ENCODE data around the gene SUMO2.
"Not testable (repeated sequence)": the region's sequence is repeated elsewhere in the genome, so short reads cannot be mapped to it uniquely, and the experiment has no call there.

The SUMO2 gene

DNA sequence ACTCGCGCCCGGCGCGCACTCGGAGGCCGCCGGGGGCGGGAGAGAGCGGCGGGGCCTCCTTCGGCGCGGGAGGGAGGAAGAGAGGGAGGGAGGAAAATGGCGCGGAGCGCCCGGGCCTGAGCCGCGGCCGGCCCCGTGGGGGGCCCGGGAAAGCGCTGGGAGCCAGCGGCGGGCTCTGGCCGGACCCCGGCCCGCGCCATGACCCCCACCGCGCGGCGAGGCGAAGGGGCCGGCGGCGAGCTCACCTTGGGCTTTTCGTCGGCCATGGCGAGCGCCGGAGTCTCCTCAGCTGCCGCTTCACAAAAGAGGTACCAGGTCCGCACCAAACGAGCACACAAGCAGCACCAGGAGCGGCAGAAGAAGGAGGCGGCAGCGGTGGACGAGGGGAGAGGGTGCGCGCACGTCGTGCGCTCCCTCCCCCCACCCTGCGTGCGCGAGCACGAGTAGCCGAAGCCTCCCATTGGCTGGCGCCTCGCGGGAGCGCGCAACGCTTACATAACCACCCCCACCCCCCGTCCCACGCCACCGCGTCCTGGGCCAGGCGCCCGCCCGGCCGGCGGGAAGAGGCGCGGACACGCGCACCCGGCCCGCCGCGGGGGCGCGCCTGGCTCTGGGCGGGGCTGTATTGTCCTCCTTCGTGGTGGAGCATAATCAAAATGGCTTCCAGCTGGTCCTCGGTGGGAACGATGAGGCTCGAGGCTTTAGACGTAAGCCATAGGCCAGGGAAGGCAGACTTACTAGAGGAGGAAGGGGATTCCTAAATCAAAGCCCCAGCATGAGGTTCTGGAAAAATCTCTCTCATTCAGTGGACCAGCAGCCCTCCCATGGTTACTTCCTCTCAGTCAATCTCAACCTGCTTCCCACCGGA, at the start of gene SUMO2:
Gene SUMO2, minus strand, starts transcription at position 391 of the 868 bp plus-strand sequence. Its CDS starts 125 bp downstream, at position 266.
- DNase-seq (ENCODE audit: low read depth, low spot score): peak; percentile 92

DNA sequence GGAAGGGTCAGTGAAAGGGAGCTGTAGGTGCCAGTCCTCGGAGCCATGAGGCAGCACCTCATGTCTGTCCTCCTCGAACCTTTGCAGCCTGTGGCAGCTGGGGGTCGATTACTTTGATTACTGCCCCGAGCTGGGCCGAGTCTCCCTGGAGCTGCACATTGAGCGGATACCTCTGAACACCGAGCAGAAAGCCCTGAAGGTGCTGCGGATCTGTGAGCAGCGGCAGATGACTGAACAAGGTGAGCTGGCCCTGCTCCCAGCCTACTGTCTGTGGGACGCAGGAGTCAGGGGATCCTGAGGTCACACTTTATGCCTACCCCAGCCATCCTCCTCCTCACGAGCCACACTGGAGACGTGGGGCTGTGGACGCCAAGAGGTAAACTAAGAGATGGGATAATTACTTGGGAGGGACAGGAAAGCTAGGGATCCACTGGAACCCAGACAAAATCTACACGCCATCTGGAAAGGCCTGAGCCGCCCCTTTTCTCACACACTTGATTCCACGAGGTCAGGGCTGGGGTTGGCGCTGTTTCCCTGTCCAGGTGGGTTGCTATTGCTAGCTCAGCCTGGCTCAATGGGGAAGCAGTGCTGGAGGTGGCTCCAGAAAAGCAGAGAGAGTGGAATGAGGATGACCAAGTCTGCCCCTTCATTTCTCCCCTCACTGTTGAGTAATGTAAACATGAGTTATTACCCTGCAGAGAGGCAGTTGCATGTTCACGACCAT, 49.1 kb upstream of the SUMO2 start:
- DNase-seq (ENCODE audit: low read depth, low spot score): no peak

DNA sequence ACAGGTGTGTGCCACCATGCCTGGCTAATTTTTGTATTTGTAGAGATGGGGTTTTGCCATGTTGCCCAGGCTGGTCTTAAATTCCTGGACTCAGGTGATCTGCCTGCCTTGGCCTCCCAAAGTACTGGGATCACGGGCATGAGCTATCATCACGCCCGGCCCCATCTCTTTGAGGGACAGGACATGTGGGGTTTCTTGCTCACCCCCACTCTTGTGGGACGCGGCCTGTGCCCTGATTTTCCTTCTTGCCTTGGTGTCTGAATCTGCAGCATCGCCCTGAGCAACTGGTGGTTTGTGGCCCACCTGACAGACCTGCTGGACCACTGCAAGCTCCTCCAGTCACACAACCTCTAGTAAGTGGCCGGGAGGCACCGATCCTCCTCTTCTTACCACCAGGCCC, 48.3 kb upstream of the SUMO2 start:
- DNase-seq (ENCODE audit: low read depth, low spot score): no peak

DNA sequence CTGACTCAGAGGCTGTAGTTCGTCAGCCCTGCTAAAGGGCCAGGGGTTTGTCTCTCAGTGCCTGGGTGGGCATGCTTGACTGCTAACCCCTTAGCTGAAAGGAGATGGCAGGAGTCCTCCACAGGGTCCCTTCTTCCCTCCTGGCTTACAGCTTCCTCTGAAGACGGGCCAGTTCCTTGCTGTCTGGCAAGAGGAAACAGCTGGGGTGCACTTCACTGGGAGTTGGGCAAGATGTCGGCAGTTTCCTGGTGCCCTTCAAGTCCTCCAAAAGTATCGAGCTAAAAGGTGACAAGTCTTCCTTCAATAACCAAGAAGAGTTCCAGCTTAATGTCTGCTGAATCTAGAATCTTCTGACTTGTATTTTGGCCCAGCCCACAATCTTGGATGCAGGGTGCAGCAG, 46.1 kb upstream of the SUMO2 start:
- DNase-seq (ENCODE audit: low read depth, low spot score): no peak

DNA sequence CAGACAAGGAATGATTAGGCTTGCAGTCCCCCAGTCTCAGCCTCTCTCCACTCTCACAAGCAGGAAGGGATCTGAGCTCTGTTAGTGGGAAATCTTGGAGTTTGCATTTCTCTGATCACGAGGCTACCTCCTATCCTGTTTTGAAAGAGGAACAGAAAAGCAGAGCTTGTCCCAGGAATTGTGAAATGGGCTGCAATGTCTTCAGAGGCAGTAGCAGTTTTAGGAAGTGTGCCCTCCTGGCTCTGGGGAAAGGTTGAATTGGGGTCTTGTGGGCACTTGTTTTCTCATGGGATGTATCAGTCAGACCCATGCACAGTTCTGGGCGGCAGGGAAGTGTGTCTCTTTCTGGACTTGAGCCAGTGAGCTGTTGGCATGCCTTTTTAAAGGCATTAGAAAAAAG, 45.5 kb upstream of the SUMO2 start:
- no peak for DNase-seq (ENCODE audit: low read depth, low spot score)

DNA sequence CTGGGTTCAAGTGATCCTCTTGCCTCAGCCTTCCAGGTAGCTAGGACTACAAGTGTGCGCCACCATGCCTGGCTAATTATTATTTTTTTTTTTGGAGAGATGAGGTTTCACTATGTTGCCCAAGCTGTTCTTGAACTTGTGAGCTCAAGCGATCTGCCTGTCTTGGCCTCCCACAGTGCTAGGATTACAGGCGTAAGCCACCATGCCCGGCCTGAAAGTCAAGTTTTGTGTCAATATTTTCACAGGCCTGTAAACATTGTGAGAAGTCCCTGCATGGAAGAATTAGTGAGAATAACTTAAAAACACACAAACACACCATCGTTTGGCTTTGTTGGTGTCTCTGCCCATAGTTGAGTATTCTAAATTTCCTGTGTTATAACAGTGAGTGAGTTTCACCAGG, 45.0 kb upstream of the SUMO2 start:
- no peak for DNase-seq (ENCODE audit: low read depth, low spot score)

DNA sequence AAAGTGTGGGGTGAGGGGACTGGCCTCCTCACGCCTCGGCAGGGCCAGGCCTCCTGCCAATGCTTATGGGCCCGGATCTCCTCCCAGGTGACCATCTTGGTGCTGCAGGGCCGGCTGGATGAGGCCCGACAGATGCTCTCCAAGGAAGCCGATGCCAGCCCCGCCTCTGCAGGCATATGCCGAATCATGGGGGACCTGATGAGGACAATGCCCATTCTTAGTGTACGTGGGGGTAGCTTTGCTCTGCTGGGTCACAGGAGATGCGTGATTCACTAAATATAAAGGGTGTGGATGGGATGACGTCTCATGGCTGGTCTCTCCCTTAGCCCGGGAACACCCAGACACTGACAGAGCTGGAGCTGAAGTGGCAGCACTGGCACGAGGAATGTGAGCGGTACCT, 42.3 kb upstream of the SUMO2 start:
- DNase-seq (ENCODE audit: low read depth, low spot score): no peak

DNA sequence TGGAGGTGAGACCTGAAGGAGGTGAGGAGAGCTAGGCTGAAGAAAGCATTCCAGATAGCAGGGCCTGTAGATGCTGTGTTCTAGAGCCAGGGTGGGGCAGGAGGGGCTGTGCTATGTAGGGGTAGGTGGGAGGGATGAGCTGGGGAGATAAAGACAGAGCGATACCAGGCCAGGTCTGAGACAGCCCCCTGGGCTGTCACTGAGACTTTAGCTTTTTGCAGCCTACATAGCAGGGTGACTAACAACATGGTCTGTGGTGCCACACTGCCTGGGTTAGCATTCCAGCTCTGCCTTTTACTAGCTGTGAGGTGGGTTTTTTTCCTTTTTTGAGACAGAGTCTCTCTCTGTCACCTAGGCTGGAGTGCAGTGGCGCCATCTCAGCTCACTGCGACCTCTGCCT, 37.1 kb upstream of the SUMO2 start:
- no peak for DNase-seq (ENCODE audit: low read depth, low spot score)

DNA sequence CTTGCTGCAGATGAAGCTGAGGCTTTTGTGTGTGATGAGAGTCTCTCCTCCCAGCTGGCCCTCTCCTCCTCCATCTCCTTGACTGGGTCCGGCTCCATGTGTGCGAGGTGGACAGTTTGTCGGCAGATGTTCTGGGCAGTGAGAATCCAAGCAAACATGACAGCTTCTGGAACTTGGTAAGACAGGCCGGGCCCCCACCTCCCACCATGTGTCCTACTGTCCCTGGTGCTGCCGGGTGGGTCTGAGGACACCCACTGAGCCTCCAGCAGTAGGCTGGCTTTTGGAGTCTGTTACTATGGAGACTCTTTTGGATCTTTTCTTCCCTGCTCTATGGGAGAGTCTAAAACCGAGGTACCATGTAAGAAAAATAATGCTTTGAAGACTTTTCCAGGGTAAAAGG, 35.4 kb upstream of the SUMO2 start:
- no peak for DNase-seq (ENCODE audit: low read depth, low spot score)

DNA sequence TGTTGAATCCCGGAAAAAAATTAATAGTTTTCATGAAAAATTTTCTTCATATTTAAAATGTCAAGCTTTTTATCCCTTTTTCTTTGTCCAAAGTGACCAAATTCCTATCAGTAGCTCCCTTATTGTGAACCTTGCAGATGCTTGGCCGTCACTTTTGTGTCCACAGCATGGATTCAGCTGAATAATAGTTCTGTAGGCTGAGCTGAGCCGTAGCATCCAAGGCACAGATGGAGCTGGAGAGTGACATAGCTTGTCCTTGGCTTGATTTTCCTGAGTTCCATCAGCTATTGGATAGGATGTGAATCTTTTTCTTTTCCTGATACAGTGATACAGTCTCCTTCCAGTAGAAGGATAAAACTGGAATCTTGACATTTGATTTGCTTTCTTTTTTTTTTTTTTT, 26.3 kb upstream of the SUMO2 start:
- no peak for DNase-seq (ENCODE audit: low read depth, low spot score)

DNA sequence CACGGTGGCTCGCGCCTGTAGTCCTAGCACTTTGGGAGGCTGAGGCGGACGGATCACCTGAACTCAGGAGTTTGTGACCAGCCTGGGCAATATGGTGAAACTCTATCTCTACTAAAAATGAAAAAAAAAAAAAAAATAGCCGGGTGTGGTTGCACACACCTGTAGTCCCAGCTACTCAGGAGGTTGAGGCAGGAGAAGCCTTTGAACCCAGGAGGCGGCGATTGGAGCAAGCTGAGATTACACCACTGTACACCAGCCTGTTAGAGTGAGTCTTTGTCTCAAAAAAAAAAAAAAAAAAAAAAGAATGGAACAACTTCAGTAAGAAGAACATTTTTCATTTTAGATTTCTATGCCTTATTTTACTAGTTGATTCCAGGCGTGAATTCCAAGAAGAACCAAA, 25.4 kb upstream of the SUMO2 start:
- no peak for DNase-seq (ENCODE audit: low read depth, low spot score)

DNA sequence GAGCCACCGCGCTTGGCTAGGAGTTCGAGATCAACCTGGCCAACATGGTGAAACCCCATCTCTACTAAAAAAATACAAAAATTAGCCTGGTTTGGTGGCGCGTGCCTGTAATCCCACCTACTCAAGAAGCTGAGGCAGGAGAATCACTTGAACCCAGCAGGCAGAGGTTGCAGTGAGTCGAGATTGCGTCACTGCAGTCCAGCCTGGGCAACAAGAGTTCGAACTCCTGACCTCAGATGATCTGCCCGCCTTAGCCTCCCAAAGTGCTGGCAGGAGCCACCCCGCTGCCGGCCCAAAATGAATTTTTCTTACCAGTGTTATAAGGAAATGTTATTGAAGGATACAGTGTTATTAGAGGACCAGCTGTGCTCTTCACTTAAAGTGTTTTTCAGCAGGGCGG, 25.0 kb upstream of the SUMO2 start:
- no peak for DNase-seq (ENCODE audit: low read depth, low spot score)

DNA sequence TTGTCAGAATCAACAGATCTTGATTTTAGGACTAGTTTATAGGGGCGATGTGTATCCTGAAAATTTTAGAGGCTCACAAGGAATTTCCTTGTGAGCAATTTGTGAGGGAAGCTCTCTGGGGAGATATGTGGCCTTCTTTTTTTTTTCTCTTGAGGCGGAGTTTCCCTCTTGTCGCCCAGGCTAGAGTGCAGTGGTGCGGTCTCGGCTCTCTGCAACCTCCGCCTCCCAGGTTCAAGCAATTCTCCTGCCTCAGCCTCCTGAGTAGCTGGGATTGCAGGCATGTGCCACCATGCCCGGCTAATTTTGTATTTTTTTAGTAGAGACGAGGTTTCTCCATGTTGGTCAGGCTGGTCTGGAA, 24.3 kb upstream of the SUMO2 start:
- DNase-seq (ENCODE audit: low read depth, low spot score): not testable (repeated sequence)

DNA sequence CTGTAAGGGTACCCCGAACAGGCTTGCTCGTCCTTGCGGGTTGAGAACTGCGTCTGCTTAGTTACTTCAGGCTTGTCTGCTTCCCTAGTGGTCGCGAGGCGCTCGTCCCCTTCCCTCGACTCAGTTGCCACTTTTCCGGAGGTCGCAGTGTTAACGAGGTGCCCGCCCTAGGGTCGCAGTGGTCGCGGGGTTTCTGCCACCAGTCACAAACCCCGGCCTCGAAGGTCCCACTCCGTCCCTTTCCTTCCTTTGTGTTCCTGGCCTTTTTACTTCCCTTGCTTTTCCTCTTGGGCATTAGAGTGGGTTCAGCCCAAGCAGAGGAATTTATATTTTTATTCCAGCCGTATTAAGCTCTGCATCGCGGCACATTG, 23.0 kb upstream of the SUMO2 start:
- DNase-seq (ENCODE audit: low read depth, low spot score): no peak

DNA sequence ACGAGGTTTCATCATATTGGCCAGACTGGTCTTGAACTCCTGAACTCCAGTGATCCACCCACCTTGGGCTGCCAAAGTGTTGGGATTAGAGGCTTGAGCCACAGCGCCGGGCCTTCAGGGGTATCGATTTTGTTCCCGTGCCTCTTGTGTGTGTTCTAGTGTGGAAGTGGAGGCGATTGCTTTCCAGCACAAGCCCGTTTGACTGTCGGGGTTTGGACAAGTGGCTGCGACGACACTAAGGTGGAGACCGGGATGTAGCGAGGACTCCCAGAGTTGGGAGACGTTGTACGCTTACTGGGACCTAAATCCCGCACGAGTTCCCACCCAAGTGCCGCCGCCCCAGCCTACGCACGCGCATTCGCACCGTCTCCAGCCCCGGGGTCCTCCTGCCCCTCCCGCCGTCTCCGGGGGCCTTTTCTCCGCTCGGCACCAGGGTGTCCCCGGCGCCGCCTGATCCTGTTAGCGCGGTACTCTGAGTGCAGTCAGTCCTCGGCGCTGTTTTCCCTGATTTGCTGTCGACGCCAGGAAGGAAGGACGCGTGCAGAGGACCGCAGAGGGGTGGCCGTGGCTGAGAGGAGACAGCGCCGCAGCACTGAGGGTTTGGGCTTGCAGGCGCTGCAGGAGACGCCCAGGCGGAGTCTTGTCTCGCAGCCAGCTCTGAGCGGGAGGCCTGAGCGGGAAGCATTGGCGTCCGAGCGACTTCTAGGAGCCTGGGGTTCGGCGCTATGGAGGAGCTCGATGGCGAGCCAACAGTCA, 22.5 kb upstream of the SUMO2 start, which contains the start of gene NUP85:
Gene NUP85, plus strand, starts transcription at position 643 of the 756 bp plus-strand sequence. Its CDS starts 83 bp downstream, at position 726.
- DNase-seq (ENCODE audit: low read depth, low spot score): peak; percentile 88

DNA sequence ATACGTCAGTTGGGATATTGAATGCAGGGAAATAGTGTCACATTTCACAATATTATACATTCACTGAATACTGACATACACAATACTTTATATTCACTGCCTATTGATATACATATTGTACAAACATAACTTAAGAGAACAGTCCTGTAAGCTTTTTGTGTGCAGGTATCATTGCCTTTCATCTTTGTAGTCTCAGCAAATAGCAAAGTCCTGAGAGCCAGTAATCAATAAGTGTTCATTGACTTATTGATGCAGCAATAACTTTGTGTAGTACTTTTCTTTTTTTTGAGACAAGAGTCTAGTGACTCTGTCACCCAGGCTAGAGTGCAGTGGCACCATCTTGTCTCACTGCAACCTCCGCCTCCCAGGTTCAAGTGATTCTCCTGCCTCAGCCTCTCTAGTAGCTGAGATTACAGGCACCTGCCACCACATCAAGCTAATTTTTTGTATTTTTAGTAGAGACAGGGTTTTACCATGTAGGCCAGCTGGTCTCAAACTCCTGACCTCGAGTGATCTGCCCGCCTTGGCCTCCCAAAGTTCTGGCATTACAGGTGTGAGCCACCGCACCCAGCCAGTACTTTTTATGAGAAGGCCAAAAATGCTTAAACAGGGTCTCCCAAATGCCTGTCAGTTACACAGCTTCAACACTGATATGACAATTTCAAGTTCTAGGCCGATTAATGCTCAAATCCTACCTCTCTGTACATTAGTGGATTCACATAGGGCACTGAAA, 17.3 kb upstream of the SUMO2 start:
- DNase-seq (ENCODE audit: low read depth, low spot score): no peak

DNA sequence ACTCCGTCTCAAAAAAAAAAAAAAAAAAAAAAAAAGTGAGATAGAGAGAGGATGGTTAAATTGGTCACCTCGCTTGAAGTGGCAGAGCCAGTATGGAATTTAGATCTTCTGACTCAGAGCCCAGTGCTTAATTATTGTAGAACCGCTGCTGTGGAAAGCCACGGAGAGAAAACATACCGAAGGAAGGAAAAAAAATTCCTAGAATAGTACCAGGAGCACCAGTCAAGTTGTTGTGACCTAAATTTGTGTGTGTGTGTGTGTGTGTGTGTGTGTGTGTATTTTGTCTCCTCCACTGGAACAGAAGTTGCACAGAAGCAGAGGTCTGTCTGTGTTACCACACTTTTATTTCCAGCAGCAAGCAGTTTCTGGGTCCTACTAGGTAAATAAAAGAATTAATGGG, 12.1 kb upstream of the SUMO2 start:
- no peak for DNase-seq (ENCODE audit: low read depth, low spot score)

DNA sequence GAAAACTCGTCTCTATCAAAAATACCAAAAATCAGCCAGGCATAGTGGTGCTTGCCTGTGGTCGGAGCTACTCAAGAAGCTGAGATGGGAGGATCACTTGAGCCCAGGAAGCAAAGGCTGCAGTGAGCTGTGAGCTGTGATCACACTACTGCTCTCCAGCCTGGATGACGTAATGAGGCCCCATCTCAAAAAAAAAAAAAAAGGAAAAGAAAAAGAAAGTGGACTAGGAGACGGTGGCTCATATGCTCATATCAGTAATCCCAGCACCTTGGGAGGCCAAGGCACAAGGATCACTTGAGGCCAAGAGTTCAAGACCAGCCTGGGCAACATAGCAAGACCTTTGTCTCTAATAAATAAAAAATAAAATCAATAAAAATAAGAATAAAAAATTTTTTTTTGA, 8.8 kb upstream of the SUMO2 start:
- DNase-seq (ENCODE audit: low read depth, low spot score): no peak

DNA sequence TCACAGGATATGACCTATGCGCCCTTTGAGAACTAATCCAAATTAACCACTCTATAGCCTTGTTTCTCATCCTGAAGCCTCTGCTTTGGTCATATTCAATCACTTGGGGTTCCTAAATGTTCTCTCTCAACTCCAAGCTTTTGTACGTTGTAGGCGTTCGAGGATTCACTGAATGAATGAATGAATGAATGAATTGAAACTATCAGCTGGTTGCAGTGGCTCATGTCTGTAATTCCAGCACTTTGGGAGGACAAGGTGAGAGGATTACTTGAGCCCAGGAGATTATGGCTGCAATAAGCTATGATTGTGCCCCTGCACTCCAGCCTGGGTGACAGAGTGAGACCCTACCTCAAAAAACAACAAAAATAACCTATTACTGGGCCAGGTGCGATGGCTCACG, 5.9 kb upstream of the SUMO2 start:
- no peak for DNase-seq (ENCODE audit: low read depth, low spot score)

DNA sequence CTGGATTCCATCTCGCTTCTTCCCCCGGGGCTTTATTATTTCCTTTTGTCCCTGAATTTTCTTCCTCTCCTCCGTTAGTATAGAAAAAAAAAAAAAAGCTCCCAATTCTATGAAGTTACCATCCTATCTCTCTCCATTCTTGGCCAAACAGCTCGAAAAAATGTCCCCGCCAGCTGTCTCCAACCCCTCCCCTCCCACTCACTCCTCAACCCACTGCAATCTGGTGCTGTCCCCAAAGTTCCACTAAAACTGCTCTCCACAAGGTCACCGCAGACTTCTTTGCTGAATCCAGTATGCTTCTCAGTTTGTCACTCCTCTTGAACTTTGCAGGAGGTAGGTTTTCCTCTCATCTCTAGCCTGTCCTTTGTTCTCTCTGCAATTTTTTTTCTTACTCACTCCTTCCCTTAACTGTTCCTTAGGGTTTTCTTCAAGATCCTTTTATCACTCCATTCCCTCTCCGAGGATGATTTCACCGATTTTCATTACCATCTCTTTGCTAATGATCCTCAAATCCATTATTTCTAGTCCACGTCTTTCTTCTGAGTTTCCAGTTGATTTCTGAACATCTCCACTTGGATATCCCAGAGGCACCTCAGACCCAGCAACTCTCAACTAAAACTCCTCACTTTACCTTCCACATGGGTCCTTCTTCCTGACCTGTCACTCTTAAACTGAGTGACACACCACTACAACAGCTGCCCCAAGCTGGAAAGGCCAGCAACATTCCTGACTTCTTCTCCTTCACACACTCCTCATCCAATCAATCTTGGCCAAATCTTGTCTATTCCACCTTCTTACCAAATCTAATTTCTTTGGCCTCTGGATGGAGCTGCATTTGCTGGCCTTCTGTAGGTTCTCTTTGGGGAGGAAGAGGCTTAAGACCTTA, 1.5 kb upstream of the SUMO2 start:
- no peak for DNase-seq (ENCODE audit: low read depth, low spot score)

DNA sequence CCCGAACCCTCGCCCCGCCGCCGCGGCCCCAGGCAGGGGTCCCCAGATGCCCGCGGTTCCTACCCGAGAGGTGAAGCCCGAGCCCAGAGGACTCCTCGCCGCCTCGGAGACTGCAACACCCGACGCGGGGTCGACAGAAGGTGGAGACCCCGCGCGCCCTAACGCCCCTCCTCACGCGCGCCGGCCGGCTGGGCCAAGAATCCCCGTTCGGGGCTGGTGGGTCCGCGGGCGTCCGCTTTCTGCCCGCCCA, 515 bp downstream of the SUMO2 start:
- DNase-seq (ENCODE audit: low read depth, low spot score): no peak
